IgD-negative memory B cell (primary cell): ENCODE data around the gene LUC7L. TPM values are rescaled to one million over a fixed set of nuclear protein-coding genes. Genes with fewer than 3 reads are reported as not detected.
"Not testable (repeated sequence)": the region's sequence is repeated elsewhere in the genome, so short reads cannot be mapped to it uniquely, and the experiment has no call there.

ENCODE experiments used
- H3K27ac Mint-ChIP-seq, 3 donors: one replicate each; pipeline ENCODE4 v1.8.0; 2020 to 2022; ENCODE audit warnings: mild to moderate bottlenecking in 3 of 3, mixed read lengths in 3 of 3, moderate library complexity in 1 of 3
- H3K27me3 Mint-ChIP-seq: one replicate; pipeline ENCODE4 v1.8.0; 2021; ENCODE audit warnings: mixed read lengths
- H3K36me3 Mint-ChIP-seq: one replicate; pipeline ENCODE4 v1.8.0; 2020; ENCODE audit warnings: mild to moderate bottlenecking, mixed read lengths
- H3K4me1 Mint-ChIP-seq, 3 donors: one replicate each; pipeline ENCODE4 v1.8.0; 2020 to 2022; ENCODE audit warnings: mixed read lengths in 3 of 3, mild to moderate bottlenecking in 1 of 3
- H3K4me3 Mint-ChIP-seq, 4 donors: one replicate each; pipeline ENCODE4 v1.8.0; 2020 to 2022; ENCODE audit warnings: mild to moderate bottlenecking in 4 of 4, mixed read lengths in 4 of 4, moderate library complexity in 3 of 4
- H3K9me3 Mint-ChIP-seq, 3 donors: one replicate each; pipeline ENCODE4 v1.8.0; 2020 to 2021; ENCODE audit warnings: mixed read lengths in 3 of 3, mild to moderate bottlenecking in 1 of 3
- polyA plus RNA-seq: library from polyadenylated mRNA; unstranded; fragments of 300-500 nt; fragmentation: Illumina TruSeq; gene quantifications from one replicate; pipeline ENCODE4 v1.2.3, GENCODE V29; 2021

Gene LUC7L
- polyA plus RNA-seq, 1 donor from 2014 or later: 17.6 TPM

- H3K36me3 Mint-ChIP-seq, H3K27ac Mint-ChIP-seq, H3K9me3 Mint-ChIP-seq, H3K4me1 Mint-ChIP-seq: not testable (repeated sequence)
- Mint-ChIP-seq H3K27me3 (peaks cover 38% of the 10 kb centered on the region), H3K4me3 (peak overlapping the region in 1 of 4 donors; percentile 58)
These were observed 65.6 kb downstream of the LUC7L start for GRCh38 chr16:163696-164095.

- not testable (repeated sequence) for H3K9me3 Mint-ChIP-seq, H3K4me1 Mint-ChIP-seq, H3K4me3 Mint-ChIP-seq, H3K27ac Mint-ChIP-seq, H3K36me3 Mint-ChIP-seq
- H3K27me3 Mint-ChIP-seq: peaks cover 36% of the 10 kb centered on the region
These were observed 66.1 kb downstream of the LUC7L start for GRCh38 chr16:163139-163538.

GRCh38 chr16:162271-162991 lies 66.8 kb downstream of the LUC7L start:
- H3K4me3 Mint-ChIP-seq: peak overlapping the region in 2 of 4 donors; percentile 7 to 60
- no peaks in the 10 kb centered on the region for H3K9me3 Mint-ChIP-seq
- peaks cover 0 to 4% (median 1%) of the 10 kb centered on the region in 3 donors for H3K4me1 Mint-ChIP-seq
- peaks cover 31% of the 10 kb centered on the region for H3K27me3 Mint-ChIP-seq
- no peaks in the 10 kb centered on the region for H3K36me3 Mint-ChIP-seq
- peak overlapping the region in 2 of 3 donors; percentile 18 to 26 for H3K27ac Mint-ChIP-seq

GRCh38 chr16:160691-161190 lies 68.5 kb downstream of the LUC7L start:
- Mint-ChIP-seq H3K27ac (no peak overlapping the region), H3K4me1 (peaks cover 0 to 4% (median 0%) of the 10 kb centered on the region in 3 donors), H3K4me3 (no peak overlapping the region), H3K27me3 (peaks cover 22% of the 10 kb centered on the region), H3K36me3 (no peaks in the 10 kb centered on the region), H3K9me3 (no peaks in the 10 kb centered on the region)

- H3K27me3 Mint-ChIP-seq: peaks cover 20% of the 10 kb centered on the region
- not testable (repeated sequence) for H3K36me3 Mint-ChIP-seq, H3K9me3 Mint-ChIP-seq, H3K27ac Mint-ChIP-seq, H3K4me1 Mint-ChIP-seq, H3K4me3 Mint-ChIP-seq
These were observed 69.0 kb downstream of the LUC7L start for GRCh38 chr16:160242-160641.

DNA sequence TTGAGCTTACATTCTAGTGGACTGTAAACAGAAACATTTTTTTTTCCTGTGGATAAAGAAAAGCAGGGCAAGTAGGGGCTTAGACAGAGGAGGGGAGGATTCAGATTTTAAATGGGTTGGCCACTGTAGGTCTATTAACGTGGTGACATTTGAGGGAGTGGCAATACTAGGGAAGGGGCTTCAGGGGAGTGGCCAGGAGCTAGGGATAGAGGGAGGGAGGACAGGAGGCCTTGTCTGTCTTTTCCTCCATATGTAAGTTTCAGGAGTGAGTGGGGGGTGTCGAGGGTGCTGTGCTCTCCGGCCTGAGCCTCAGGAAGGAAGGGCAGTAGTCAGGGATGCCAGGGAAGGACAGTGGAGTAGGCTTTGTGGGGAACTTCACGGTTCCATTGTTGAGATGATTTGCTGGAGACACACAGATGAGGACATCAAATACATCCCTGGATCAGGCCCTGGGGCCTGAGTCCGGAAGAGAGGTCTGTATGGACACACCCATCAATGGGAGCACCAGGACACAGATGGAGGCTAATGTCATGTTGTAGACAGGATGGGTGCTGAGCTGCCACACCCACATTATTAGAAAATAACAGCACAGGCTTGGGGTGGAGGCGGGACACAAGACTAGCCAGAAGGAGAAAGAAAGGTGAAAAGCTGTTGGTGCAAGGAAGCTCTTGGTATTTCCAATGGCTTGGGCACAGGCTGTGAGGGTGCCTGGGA lies 70.0 kb downstream of the LUC7L start:
- Mint-ChIP-seq H3K36me3 (peaks cover 2% of the 10 kb centered on the region), H3K4me1 (peaks cover 5 to 10% (median 5%) of the 10 kb centered on the region in 3 donors), H3K27ac (peak overlapping the region in 1 of 3 donors; percentile 39), H3K27me3 (peaks cover 23% of the 10 kb centered on the region), H3K9me3 (no peaks in the 10 kb centered on the region), H3K4me3 (peak overlapping the region in 1 of 4 donors; percentile 50)

DNA sequence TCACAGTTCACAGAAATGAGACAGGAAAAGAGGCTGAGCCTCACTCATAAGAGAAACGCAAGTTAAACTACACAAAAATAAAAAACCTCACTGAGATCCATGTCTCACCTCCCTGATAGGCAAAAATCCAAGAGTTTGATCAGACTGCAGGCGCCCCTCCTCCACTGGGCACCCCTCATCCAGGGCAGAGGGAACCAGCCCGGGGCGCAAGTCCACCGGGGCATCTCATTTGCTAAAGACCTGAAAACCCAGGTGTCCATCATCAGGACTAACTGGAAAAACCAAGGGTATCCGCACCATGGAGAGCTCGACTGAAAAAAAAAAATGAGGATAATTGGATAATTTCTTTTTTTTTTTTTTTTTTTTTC lies 74.2 kb downstream of the LUC7L start:
- Mint-ChIP-seq H3K4me3 (peak overlapping the region; percentile 70 to 94 (median 80)), H3K9me3 (no peaks in the 10 kb centered on the region), H3K27ac (peak overlapping the region in 1 of 3 donors; percentile 29), H3K27me3 (peaks cover 23% of the 10 kb centered on the region), H3K4me1 (peaks cover 5 to 8% (median 5%) of the 10 kb centered on the region in 3 donors), H3K36me3 (peaks cover 2% of the 10 kb centered on the region)

GRCh38 chr16:154217-155030 lies 74.8 kb downstream of the LUC7L start:
- Mint-ChIP-seq H3K36me3 (peaks cover 2% of the 10 kb centered on the region), H3K27me3 (peaks cover 22% of the 10 kb centered on the region), H3K27ac (peak overlapping the region in 1 of 3 donors; percentile 29), H3K9me3 (no peaks in the 10 kb centered on the region), H3K4me1 (peaks cover 5 to 8% (median 5%) of the 10 kb centered on the region in 3 donors), H3K4me3 (peak overlapping the region; percentile 70 to 94 (median 80))

- not testable (repeated sequence) for H3K27ac Mint-ChIP-seq, H3K4me3 Mint-ChIP-seq
- H3K27me3 Mint-ChIP-seq: peaks cover 22% of the 10 kb centered on the region
These were observed 75.6 kb downstream of the LUC7L start for GRCh38 chr16:153550-154216.

GRCh38 chr16:153129-153521 lies 76.1 kb downstream of the LUC7L start:
- H3K4me3 Mint-ChIP-seq, H3K27ac Mint-ChIP-seq, H3K9me3 Mint-ChIP-seq, H3K36me3 Mint-ChIP-seq, H3K4me1 Mint-ChIP-seq: not testable (repeated sequence)
- peaks cover 22% of the 10 kb centered on the region for H3K27me3 Mint-ChIP-seq

More at GRCh38 chr16:153550-154216, 75.6 kb downstream of the LUC7L start:
- H3K9me3 Mint-ChIP-seq, H3K36me3 Mint-ChIP-seq, H3K4me1 Mint-ChIP-seq: not testable (repeated sequence)

GRCh38 chr16:152141-153128 lies 76.8 kb downstream of the LUC7L start, which contains the start of gene HBZ:
Gene HBZ (plus strand): TSS chr16:152644. CDS start chr16:152910, 266 bp downstream.
- peaks cover 2% of the 10 kb centered on the region for H3K36me3 Mint-ChIP-seq
- no peaks in the 10 kb centered on the region for H3K9me3 Mint-ChIP-seq
- peaks cover 21% of the 10 kb centered on the region for H3K27me3 Mint-ChIP-seq
- peak within 1 kb of the TSS in 2 of 4 donors; percentile 39 to 45 for H3K4me3 Mint-ChIP-seq
- H3K4me1 Mint-ChIP-seq: peaks cover 5 to 6% (median 5%) of the 10 kb centered on the region in 3 donors
- no peak within 1 kb of the TSS for H3K27ac Mint-ChIP-seq

DNA sequence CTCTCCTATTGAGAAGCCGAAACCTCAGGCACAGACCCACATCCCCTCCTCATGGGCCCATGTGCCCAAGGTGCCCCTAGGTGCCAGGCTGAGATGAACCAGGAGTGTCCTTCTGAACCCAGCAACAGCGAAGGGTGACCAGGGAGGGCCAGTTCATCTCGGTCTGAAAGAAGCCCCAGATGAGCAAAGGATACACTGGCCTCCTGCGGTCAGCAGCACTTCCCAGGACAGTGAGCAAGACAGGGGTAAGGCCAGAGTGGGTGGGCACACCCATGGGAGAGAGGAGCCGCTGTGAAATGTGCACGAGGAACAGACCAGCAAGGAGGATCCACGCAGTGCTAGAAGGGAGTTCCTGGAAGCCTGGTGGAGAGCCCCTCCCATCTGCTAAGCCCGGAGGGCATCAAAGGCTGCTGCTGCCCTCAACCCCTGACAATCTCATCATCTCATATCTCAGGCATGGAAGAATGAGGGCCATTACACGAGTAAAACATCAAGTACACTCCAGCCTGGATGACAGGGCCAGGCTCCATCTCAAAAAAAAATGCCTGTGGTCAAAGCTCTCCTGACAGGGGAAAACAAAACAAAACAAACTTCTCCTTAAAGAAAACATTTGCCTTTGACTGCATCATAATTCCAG lies 80.1 kb downstream of the LUC7L start:
- H3K4me1 Mint-ChIP-seq: no peaks in the 10 kb centered on the region
- no peaks in the 10 kb centered on the region for H3K9me3 Mint-ChIP-seq
- no peak overlapping the region for H3K27ac Mint-ChIP-seq
- no peak overlapping the region for H3K4me3 Mint-ChIP-seq
- H3K36me3 Mint-ChIP-seq: no peaks in the 10 kb centered on the region
- peaks cover 18% of the 10 kb centered on the region for H3K27me3 Mint-ChIP-seq

DNA sequence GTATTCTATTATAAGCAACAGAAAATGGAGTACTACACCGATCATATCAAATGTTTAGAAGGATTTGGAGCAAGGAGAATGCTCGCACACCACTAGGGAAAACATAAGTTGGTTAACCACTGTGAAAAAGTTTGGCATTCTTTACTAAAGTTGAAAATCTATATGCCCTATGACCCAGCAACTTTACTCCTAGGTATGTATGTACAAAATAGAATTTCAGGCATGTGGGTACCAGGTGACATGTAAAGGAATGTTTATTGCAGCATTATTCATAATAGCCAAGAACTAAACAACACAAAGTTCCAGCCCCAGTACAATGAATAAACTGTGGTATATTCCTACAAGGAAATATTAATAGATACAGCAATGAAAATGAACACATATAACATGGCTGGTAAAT lies 82.6 kb downstream of the LUC7L start:
- Mint-ChIP-seq H3K36me3 (no peaks in the 10 kb centered on the region), H3K27me3 (peaks cover 21% of the 10 kb centered on the region), H3K27ac (no peak overlapping the region), H3K4me1 (no peaks in the 10 kb centered on the region), H3K9me3 (no peaks in the 10 kb centered on the region), H3K4me3 (no peak overlapping the region)
